Keratinocyte (primary cell): Measurements from ENCODE around the gene GRIN1.

Source experiments
- CTCF ChIP-seq, 3 experiments: IDR thresholded peaks in 1 of 3; conservative IDR thresholded peaks in 1 of 3; optimal IDR thresholded peaks in 1 of 3; 2 replicates in 2 of 3; 3 replicates in 1 of 3; pipeline versions ENCODE3 to v1.5.1; 2011; ENCODE audit warnings: low read length in 3 of 3, mild to moderate bottlenecking in 3 of 3, moderate library complexity in 2 of 3, control low read depth in 1 of 3, inconsistent platforms in 1 of 3; ENCODE audit not compliant: insufficient read depth in 2 of 3; ENCODE audit errors: extremely low read depth in 1 of 3
- EZH2 ChIP-seq: IDR thresholded peaks from one replicate; pipeline ENCODE4 v1.6.1; 2012; ENCODE audit warnings: inconsistent platforms, mild to moderate bottlenecking, low read length, moderate library complexity

- TF ChIP-seq CTCF (optimal IDR thresholded peaks at IDR 0.05 in 1 of 3, IDR thresholded peaks at IDR 0.05 in 1 of 3, conservative IDR thresholded peaks at IDR 0.05 in 1 of 3; ENCODE audit: extremely low read depth in 1 of 3, insufficient read depth in 2 of 3, low read length in 3 of 3) (no peak), EZH2 (no peak)
Measured at GRCh38 chr9:137103206-137103999, 35.6 kb upstream of the GRIN1 start.
